Measurements from ENCODE around the gene TPO.

TPO gene

DNA sequence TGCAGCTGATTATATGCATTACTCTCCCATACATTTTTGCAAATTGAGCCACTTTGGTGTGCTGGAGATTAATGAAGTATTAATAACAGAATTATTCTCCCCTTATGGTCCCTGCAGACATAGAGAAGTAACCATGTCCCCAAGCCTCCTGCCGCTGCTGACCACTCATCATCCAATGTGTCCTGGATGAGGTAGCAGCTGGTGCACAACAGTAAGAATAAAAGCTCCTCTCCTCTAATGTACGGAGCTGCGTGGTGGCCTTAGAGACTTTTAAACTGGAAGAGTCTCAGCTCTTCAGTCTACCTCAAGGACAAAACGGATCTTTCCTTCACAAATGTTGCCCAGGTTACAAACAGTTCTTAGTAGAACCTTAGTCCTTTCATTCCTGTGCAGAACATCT, 37.7 kb downstream of the TPO start:
- DNase-seq (ENCODE audit: low read depth): no peak

DNA sequence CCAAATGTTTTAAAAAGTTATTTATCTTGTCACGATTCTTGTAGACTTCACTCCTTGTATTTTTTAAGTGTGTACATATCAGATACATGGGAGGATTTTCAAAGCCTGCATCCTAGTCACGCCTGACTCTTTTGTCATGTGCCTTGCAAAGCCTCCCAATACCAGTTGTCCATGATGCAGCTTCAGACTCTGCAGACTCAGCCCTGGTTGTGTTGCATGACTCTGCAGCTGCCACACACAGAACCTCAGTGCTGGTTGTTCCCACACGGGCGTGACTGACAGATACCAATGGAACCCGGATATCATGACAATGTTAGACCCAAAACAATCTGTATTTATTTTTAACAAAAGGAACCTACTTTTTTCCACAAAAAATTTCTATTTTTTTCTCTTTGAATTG, 38.2 kb downstream of the TPO start:
- no peak for DNase-seq (ENCODE audit: low read depth)

DNA sequence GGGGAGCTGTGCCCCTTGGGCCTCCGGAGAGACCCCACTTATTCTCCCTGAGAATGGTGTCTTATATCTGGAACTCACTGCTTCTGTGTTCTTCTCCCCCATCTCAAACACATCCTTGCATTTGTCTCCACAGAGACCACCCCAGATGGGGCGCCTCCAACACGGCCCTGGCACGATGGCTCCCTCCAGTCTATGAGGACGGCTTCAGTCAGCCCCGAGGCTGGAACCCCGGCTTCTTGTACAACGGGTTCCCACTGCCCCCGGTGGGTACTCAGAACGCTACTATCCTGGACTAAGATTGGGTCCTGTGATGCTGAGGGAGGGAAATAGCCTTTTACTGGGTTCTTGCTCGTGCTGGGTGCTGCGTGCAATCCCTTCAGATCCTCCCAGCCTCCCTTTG, 40.3 kb downstream of the TPO start:
- no peak for DNase-seq (ENCODE audit: low read depth)

DNA sequence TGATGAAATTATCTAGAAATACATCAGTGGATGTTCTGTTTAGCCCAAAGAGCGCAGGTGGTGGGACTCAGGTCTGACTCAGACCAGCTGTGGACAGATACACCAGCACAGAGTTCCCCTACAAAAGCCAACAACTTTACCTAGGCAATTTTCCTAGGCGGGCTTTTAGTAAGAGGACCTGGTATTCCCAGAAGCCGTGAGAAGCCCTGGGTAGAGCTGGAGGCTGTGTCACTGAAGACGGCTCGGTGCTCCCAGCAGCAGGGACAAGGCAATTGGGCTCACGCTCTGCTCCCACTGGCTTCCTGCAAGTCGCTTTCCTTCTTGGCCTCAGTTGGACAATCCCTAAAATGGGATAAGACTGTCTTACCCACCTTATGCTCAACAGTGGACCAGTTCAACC, 41.1 kb downstream of the TPO start:
- DNase-seq (ENCODE audit: low read depth): no peak

DNA sequence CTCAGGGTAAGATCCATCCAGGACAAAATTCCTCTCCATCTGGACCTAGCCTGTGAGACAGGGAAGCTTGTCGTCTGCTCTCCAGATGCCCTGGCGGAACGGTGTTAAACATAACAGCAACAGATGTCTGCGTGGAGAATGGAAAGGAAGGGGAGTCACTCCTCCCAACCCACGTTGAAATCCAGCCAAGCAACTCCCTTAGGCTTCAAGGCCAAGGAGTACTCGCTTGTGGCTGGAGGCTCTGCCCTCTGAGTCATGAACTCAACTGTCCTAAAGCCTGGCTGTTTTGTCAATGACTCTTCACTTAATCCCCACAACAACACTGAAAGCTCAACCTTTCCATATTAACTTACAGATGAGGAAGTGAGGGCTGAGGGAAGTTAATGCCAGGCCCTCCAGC, 42.2 kb downstream of the TPO start:
- DNase-seq (ENCODE audit: low read depth): peak; percentile 16

DNA sequence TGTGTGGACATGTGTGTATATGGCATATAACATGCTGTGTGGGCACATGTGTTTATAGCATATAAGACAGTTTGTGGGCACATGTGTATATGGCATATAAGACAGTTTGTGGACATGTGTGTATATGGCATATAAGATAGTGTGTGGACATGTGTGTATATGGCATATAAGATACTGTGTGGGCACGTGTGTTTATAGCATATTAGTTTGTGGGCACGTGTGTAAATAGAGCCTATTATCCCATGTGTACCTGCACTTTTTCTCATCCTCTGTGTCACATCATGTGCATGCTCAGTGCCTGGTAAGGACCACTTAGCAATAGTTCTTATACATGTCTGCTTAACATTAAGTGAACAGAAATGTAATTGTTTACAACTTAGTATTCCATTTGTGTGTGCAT, 45.2 kb downstream of the TPO start:
- no peak for DNase-seq (ENCODE audit: low read depth)

DNA sequence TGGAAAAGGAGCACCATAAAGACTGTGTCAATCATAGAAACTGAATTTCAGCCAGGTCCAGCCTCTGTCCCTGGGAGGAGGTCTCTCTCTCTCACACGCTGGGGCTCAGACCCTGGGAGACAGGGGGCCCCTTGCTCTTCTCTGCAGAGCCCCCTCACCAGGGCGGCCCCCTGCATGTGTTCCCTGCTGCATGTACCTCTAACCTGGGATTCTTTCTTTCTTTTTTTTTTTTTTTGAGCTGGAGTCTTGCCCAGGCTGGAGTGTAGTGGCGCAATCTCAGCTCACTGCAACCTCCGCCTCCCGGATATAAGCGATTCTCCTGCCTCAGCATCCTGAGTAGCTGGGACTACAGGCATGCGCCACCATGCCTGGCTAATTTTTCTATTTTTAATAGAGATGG, 46.5 kb downstream of the TPO start:
- DNase-seq (ENCODE audit: low read depth): no peak

DNA sequence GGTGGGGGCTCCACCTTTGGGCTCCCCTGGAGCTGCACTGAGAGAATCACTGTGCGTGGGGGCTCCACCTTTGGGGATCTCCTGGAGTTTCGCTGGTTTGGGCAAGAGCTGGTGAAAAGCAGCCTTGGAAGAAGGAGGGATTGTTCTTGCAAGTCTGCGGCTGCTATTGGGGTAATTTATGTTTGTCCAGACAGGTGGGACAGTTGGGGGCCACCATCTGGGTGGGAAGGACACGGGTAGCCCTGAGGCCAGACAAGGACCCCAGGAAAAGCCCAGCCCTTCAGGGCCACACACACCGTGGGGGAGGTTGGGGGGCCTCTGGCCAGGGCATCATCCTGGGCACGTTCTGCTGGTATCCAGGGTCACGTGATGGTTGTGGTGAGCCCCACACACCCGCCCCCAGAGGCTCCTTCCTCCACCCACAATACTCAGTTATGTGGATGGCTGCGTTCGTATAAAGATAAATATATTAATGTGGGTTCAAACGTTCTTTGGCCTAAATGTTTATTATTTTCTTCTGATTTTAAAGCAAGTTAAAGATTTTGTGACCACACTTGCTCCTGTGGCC, 47.7 kb downstream of the TPO start:
- DNase-seq (ENCODE audit: low read depth): no peak

DNA sequence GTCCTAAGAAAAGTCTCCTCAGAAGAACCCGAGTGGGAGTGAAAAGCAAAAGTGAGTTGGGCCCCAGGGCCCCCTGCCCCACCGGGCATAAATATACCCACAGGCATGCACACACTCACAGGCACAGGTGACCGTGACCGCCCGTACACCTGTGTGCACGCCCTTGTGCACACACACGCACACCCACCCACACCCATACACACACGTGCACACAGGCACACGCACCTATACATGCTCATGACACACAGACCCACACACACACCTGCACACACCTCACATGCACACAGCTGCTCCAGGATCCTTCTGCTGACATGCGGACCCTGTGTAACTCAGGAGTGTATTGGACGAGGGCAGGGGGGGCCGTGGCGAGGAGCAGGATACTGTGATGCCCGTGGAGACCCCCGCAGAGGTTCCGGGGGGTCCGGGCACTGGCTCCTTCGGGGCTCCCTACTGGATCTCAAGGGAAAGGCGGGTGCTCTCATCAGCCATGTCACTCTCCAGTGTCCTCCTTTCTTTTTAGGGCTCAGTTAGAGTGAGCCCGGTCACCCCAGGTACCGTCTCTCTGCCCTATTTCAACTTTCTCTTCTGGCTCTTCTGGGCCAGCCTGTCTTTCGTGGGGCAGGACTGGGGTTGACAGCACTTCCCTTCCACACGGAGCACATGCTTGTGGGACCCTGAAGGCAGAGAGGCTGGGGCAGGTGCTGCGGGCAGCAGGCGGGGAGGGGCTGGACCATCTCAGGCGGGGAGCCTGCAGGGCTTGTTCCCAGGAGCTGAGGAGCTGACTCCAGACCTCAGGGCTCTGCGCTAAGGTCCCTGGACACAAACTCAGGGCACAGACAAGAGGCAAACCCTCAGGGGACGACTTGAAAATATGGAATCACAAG, 48.5 kb downstream of the TPO start:
- DNase-seq (ENCODE audit: low read depth): no peak

DNA sequence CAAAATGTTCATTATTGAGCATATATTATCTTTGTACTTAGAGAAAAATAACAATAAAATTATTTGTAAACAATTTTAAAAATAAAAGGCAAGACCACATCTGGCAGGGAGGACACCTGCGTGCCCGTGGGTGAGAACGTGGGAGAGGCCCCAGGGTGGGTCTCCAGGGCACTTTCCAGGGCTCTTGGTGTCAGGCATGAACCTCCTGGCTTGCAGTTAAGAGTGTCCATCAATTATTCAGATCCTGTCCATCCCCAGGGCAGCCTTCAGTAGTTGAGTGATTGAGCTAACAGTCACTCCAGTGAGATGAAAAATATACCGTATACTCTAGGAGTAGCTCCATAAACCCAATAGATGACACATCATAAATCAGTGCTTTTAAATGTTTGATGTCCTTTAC, 49.7 kb downstream of the TPO start:
- no peak for DNase-seq (ENCODE audit: low read depth)

DNA sequence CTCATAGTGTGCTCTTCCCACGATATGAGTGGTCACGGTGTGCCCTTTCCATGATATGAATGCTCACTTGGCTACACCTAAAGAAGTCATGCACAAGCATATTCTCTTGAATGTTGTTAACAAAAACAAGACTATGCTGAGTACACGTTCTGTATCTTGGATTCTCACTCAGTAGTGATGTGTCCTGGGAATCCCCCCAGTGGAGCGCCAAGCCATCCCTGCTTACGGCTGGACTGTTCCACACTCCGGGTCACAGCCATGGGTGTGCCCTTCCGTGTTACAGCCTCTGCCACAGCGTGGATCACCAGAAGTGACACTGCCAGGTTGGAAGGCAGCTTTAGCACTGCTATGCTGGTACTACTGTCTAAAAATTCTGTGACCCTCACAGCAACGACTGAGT, 59.1 kb downstream of the TPO start:
- DNase-seq (ENCODE audit: low read depth): no peak

DNA sequence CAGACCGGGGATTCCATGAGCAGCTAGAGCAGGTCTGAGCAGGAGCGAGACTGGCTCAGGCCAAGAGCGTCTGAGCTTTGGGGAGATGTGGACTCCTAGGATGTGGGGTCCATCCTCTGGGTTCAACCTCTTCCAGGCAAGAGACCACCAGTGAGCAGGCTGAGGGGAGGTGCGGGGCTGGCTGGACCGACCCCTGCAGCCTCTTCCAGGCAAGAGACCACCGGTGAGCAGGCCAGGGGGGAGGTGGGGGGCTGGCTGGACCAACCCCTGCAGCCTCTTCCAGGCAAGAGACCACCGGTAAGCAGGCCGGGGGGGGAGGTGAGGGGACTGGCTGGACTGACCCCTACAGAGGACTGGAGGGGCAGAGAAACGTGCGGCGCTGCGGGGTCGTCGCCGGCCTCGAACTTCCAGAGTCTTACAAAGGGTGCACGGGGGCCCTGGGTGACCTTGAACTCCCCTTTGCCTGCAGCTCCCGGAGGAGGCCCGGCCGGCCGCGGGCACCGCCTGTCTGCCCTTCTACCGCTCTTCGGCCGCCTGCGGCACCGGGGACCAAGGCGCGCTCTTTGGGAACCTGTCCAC, 63.4 kb downstream of the TPO start:
- DNase-seq (ENCODE audit: low read depth): no peak

DNA sequence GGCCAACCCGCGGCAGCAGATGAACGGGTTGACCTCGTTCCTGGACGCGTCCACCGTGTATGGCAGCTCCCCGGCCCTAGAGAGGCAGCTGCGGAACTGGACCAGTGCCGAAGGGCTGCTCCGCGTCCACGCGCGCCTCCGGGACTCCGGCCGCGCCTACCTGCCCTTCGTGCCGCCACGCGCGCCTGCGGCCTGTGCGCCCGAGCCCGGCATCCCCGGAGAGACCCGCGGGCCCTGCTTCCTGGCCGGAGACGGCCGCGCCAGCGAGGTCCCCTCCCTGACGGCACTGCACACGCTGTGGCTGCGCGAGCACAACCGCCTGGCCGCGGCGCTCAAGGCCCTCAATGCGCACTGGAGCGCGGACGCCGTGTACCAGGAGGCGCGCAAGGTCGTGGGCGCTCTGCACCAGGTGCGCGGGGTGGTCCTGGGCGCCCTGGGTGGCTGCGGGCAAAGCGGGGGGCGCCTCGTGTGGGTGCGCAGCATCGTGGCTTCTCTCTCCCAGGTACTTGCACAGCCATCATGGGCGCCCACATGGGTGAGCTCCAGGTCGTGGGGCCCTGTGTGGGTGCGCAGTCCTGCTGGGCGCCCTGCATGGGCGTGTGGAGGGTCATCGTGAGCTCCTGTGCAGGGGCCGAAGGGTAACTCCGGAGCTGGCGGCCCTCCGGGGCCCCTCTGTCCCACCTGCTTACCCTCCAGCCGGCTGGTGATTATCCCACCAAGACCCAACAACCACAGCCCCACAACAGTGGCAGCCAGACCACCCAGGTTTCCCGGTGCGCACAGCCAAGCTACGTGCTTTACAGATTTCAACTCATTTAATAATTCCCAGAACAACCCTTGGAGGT, 64.2 kb downstream of the TPO start:
- DNase-seq (ENCODE audit: low read depth): no peak

DNA sequence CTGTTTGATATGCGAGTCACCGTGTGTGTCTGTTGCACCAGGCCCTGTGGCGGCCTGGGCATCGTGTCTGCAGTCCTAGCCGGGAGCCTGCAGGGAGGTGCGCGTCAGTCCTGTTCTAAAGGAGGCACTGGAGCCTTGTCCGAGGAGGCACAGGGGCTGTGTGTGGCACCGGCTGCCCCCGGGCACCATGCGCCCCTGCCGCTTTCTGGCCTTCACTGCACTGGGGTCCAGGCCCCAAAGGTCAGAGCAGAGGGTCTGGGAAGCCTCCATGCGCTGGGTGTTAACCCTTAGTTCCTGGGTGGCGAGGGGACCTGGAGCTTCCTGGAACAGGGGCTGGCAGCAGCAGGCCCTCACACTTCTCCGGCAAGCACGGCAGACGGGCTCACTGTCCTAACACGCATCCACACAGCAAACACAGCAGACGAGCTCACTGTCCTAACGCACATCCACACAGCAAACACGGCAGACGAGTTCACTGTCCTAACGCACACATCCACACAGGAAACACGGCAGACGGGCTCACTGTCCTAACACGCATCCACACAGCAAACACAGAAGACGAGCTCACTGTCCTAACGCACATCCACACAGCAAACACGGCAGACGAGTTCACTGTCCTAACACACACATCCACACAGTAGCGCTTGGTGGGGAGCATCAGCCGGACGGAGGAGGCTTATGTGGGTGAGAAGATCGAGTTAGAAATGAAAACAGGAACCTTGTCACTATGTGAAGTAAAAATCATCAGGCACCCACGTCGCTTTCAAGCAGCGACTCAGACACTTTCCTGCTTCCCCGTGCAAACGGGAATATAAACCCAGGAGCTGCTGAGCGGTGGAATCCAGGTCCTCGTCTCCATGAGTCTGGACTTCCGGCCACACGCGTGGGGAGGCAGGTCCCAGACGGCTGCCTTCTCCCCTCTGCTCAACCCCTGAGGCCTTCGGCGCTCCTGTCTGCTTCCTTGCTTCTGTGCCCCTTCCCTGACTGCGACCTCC, 65.3 kb downstream of the TPO start:
- no peak for DNase-seq (ENCODE audit: low read depth)

DNA sequence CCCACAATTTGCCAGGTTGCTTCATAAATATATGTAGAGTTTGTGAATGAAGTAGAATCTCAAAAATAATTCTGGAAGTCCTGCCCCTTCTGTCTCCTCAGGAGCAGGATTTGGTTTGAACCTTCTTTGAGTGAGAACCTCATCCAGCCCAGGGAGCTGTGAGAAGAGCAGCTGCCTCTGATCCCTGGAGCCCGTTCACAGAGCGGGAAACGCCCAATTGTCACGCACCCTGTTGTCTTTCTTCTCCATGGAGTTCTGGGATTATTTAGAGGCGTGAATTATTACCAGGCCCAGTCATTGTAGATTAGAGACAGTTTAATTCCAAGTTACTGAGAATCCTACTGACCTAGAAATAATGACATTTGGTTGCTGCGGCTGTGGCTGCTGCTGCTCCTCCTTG, 66.1 kb downstream of the TPO start:
- no peak for DNase-seq (ENCODE audit: low read depth)

DNA sequence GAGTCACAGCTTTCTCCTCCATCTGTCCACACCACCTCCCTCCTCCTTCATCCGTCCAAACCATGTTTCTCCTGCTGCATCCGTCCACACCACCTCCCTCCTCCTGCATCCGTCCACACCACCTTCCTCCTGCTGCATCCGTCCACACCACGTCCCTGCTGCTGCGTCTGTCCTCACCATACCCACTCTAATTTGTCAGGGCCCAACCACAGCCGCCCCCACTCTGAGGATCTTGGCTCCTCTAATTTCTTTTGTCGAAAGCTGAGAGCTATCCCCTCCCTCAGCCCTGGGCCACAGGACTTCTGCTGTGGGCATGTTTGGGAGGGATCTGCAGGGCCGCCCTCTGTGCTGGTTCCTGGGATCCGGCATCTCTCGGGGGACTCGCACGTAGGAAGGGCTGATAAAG, 67.4 kb downstream of the TPO start:
- DNase-seq (ENCODE audit: low read depth): no peak

DNA sequence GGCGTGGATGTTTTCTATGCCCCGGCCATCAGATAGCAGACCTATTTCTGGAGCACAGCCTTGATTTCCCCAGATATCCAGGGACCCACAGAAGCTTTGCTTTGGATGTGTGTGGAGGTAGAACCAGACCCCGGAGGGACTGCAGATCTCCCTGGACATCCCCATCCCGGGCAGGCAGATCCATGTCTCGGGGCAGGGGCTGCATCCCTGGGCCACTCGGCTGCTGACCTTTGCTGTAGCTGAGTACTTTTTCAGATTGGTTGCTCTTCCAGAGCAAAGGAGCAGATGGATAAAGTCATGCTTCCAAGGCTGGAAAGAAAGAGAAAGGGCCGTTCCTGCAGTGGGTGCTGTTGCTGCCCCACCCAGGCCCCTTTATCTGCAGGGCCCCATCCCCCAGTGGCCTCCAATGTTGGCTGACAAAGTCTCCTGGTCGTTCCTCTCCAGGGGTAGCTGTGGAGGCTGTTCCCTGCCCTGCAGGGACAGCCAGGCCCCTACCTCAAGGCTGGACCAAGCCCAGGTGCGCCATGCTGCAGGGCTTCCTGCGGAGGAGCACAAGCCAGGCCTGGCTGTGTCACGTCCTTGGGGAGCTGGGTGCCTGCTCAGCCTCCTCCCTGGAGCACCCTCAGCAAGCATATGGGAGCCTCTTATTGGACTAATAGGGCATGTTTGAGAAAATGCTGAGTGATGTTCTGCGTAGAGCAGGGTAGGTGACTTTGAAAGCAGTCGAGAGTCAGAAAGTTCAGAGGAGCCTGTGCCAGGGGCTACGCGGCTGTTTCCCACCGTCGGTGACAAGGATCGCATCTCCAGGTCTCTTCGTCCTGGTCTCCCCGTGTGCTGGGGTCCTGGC, 68.4 kb downstream of the TPO start:
- no peak for DNase-seq (ENCODE audit: low read depth)

DNA sequence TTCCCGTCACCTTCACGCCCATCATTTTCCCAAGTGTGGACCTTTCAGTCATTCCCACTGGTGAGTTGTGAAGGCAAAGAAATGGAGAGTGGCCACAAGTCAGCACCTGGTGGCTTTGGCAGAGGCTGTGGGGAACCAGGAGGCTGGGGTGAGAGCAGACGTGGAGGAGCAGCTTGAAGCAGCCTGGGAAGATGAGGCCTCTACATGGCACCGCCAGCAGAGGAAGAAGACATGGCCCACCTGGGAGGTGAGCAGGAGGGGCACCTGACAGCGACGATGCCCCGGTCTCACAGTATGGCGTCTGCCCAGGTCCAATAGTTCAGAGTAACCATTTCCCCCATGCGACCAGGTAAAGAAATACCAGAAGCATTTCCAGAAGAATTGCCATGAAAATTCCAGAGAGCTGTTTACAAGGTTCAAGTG, 69.0 kb downstream of the TPO start:
- DNase-seq (ENCODE audit: low read depth): no peak

DNA sequence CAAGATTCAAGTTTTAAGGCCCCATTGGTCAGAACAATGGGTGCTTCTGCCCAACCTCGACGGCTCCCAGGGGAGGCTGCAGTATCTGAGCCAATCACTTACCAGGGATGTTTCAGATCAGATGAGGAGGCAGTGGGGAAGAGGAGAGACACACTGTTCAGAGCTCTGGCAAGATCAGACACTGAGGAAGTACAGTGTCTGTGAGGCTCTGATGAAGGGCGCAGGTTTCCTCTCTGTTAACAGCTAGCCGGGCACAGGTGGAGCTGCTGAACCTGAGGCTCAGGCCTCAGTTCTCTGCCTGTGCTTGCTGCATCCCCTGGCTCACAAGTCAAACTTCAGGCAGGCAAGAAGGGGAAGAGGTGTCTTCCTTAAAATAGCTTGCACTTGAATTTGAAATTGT, 69.7 kb downstream of the TPO start:
- no peak for DNase-seq (ENCODE audit: low read depth)

DNA sequence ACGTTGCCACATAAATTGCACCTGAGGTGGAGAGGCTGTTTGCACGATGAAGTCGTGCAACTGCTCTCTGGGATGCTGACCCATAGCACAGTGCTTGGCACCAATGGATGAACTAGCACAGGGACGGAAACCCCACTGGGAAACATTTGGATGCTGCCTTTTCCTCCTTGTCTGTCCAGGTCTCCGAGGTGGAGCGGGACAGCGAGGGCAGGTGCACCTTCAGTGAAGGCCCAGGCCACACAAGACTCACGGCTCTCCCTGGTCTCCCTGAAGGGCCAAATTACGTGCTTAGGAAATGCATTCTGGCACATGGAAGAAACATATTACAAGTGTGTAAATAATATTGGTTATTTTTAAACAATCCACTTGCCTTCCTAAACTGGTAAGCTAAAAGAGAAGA, 70.3 kb downstream of the TPO start:
- no peak for DNase-seq (ENCODE audit: low read depth)
